OCI-LY1 (cell line): ENCODE results near the gene LSAMP.

Experiments used
- H2AFZ ChIP-seq: fragments of 200-600 bp; sonication (generic), shearing (Covaris generic); 2 replicates; pipeline ENCODE4 v1.6.0; 2014; ENCODE audit warnings: antibody characterized with exemption, mild to moderate bottlenecking, low read length
- H3F3A ChIP-seq: fragments of 200-600 bp; sonication (generic), shearing (Covaris generic); 2 replicates; pipeline ENCODE4 v1.6.0; 2014; ENCODE audit warnings: mild to moderate bottlenecking, antibody characterized with exemption, low read length, moderate library complexity; ENCODE audit not compliant: insufficient read depth
- H3K27ac ChIP-seq: fragments of 200-600 bp; sonication (generic); 2 replicates; pipeline ENCODE4 v1.5.1; 2014; ENCODE audit warnings: low read length, mixed run types, mild to moderate bottlenecking, low read depth; ENCODE audit not compliant: poor library complexity, severe bottlenecking
- H3K27me3 ChIP-seq: fragments of 200-600 bp; sonication (generic); 2 replicates; pipeline ENCODE4 v1.6.0; 2014; ENCODE audit warnings: antibody characterized with exemption, mild to moderate bottlenecking, low read length, moderate library complexity; ENCODE audit not compliant: insufficient read depth
- H3K36me3 ChIP-seq: fragments of 200-600 bp; sonication (generic); 2 replicates; pipeline ENCODE4 v1.6.1; 2014; ENCODE audit warnings: mild to moderate bottlenecking, antibody characterized with exemption, low read length, moderate library complexity, mixed read lengths; ENCODE audit not compliant: insufficient read depth
- H3K4me1 ChIP-seq: fragments of 200-600 bp; sonication (generic); 2 replicates; pipeline ENCODE4 v1.5.1; 2014; ENCODE audit warnings: mild to moderate bottlenecking, low read length, moderate library complexity; ENCODE audit not compliant: insufficient read depth, severe bottlenecking
- H3K4me2 ChIP-seq: fragments of 200-600 bp; sonication (generic), shearing (Covaris generic); 2 replicates; pipeline ENCODE4 v1.6.1; 2014; ENCODE audit warnings: low read length
- H3K4me3 ChIP-seq: fragments of 200-600 bp; sonication (generic); 2 replicates; pipeline ENCODE4 v1.5.1; 2014; ENCODE audit warnings: low read length, low read depth, mild to moderate bottlenecking, mixed read lengths; ENCODE audit not compliant: poor library complexity, severe bottlenecking
- H3K79me2 ChIP-seq: fragments of 200-600 bp; shearing (Covaris generic); 2 replicates; pipeline ENCODE4 v1.6.1; 2016; ENCODE audit warnings: mixed run types, low read length, mixed read lengths; ENCODE audit not compliant: insufficient read depth
- H3K9ac ChIP-seq: fragments of 200-600 bp; sonication (generic), shearing (Covaris generic); 2 replicates; pipeline ENCODE4 v1.6.1; 2014; ENCODE audit warnings: mild to moderate bottlenecking, low read length, mixed read lengths
- H3K9me2 ChIP-seq: fragments of 200-600 bp; sonication (generic), shearing (Covaris generic); 2 replicates; pipeline ENCODE4 v1.6.1; 2014; ENCODE audit warnings: low read depth, mild to moderate bottlenecking, low read length, mixed read lengths
- H3K9me3 ChIP-seq: fragments of 200-600 bp; shearing (Covaris generic); 2 replicates; pipeline ENCODE4 v1.6.1; 2014; ENCODE audit warnings: low read length, mixed read lengths
- H4K20me1 ChIP-seq: fragments of 200-600 bp; sonication (generic), shearing (Covaris generic); 2 replicates; pipeline ENCODE4 v1.6.0; 2016; ENCODE audit warnings: mild to moderate bottlenecking, low read length; ENCODE audit not compliant: insufficient read depth
- EZH2 ChIP-seq: fragments of 200-600 bp; sonication (generic), shearing (Covaris generic); IDR thresholded peaks from 2 replicates; pipeline ENCODE4 v1.8.0; 2017; ENCODE audit warnings: borderline replicate concordance, mixed run types, mild to moderate bottlenecking, antibody characterized with exemption, low read length, moderate library complexity, mixed read lengths
- TF ChIP-seq, protein P1 (sequence below): fragments of 200-600 bp; sonication (generic), shearing (Covaris generic); IDR thresholded peaks from 2 replicates; pipeline ENCODE4 v1.5.1; 2017; ENCODE audit warnings: mild to moderate bottlenecking, antibody characterized with exemption, low read length, moderate library complexity, mixed read lengths

Gene LSAMP

DNA sequence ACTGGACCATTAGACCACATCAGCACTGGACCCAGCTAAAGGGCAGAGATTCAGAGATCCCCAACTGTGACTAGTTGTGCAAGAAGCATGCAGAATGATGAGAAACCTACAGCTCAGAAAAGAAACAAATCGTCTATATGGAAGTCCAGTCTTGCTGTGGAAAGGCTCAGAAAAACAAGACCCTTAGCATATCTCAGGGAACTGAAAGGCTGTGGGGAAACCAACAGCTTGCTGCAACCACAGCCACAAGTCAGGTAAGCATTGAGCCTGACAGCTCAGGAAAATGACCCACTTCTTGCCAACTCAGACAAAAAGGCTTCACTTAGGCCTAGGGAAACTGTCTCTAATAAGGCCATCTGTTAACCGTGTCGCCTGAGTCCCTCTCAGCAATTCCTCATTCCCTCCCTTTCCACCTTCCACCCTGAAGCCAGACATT lies 145.6 kb downstream of the LSAMP start:
- TF ChIP-seq, protein P1, sequence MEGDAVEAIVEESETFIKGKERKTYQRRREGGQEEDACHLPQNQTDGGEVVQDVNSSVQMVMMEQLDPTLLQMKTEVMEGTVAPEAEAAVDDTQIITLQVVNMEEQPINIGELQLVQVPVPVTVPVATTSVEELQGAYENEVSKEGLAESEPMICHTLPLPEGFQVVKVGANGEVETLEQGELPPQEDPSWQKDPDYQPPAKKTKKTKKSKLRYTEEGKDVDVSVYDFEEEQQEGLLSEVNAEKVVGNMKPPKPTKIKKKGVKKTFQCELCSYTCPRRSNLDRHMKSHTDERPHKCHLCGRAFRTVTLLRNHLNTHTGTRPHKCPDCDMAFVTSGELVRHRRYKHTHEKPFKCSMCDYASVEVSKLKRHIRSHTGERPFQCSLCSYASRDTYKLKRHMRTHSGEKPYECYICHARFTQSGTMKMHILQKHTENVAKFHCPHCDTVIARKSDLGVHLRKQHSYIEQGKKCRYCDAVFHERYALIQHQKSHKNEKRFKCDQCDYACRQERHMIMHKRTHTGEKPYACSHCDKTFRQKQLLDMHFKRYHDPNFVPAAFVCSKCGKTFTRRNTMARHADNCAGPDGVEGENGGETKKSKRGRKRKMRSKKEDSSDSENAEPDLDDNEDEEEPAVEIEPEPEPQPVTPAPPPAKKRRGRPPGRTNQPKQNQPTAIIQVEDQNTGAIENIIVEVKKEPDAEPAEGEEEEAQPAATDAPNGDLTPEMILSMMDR: no peak
- no peak for TF ChIP-seq EZH2

GRCh38 chr3:116298151-116298550 lies 147.1 kb downstream of the LSAMP start:
- no peaks in the 10 kb centered on the region for H3K9me2 ChIP-seq
- H3K9ac ChIP-seq: no peak overlapping the region
- H3K4me2 ChIP-seq: no peak overlapping the region
- H3K27ac ChIP-seq: no peak overlapping the region
- no peaks in the 10 kb centered on the region for H3K27me3 ChIP-seq
- H3K36me3 ChIP-seq: no peaks in the 10 kb centered on the region
- H3F3A ChIP-seq: no peaks in the 10 kb centered on the region
- H3K4me1 ChIP-seq: no peaks in the 10 kb centered on the region
- H3K79me2 ChIP-seq: no peaks in the 10 kb centered on the region
- TF ChIP-seq, protein P1: no peak
- no peak for TF ChIP-seq EZH2
- H3K9me3 ChIP-seq: no peaks in the 10 kb centered on the region
- H4K20me1 ChIP-seq: no peaks in the 10 kb centered on the region
- H3K4me3 ChIP-seq: no peak overlapping the region
- no peak overlapping the region for H2AFZ ChIP-seq

More for the DNA sequence above, 145.6 kb downstream of the LSAMP start:
- H3K9ac ChIP-seq: no peak overlapping the region
- H2AFZ ChIP-seq: no peak overlapping the region
- no peaks in the 10 kb centered on the region for H3K79me2 ChIP-seq
- H3K4me1 ChIP-seq: no peaks in the 10 kb centered on the region
- H3K27ac ChIP-seq: no peak overlapping the region
- H3K9me3 ChIP-seq: no peaks in the 10 kb centered on the region
- no peaks in the 10 kb centered on the region for H3K27me3 ChIP-seq
- H3F3A ChIP-seq: no peaks in the 10 kb centered on the region
- H4K20me1 ChIP-seq: no peaks in the 10 kb centered on the region
- no peak overlapping the region for H3K4me3 ChIP-seq
- no peak overlapping the region for H3K4me2 ChIP-seq
- H3K9me2 ChIP-seq: no peaks in the 10 kb centered on the region
- no peaks in the 10 kb centered on the region for H3K36me3 ChIP-seq

- no peak overlapping the region for H3K4me2 ChIP-seq
- no peaks in the 10 kb centered on the region for H3K4me1 ChIP-seq
- H3F3A ChIP-seq: no peaks in the 10 kb centered on the region
- no peaks in the 10 kb centered on the region for H3K36me3 ChIP-seq
- TF ChIP-seq EZH2: no peak
- TF ChIP-seq, protein P1: no peak
- H2AFZ ChIP-seq: no peak overlapping the region
- no peaks in the 10 kb centered on the region for H3K79me2 ChIP-seq
- H4K20me1 ChIP-seq: no peaks in the 10 kb centered on the region
- no peaks in the 10 kb centered on the region for H3K9me2 ChIP-seq
- no peak overlapping the region for H3K27ac ChIP-seq
- H3K9me3 ChIP-seq: no peaks in the 10 kb centered on the region
- H3K9ac ChIP-seq: no peak overlapping the region
- H3K4me3 ChIP-seq: no peak overlapping the region
- no peaks in the 10 kb centered on the region for H3K27me3 ChIP-seq
These were observed 154.1 kb downstream of the LSAMP start for GRCh38 chr3:116291141-116291540.
